Suprapubic skin (tissue), 4 donors: ENCODE data around the gene MRGPRG. TPM values are rescaled to one million over a fixed set of nuclear protein-coding genes. Genes with fewer than 3 reads are reported as not detected.
A peak's percentile ranks its signal among the peaks of the same experiment; 100 is the strongest.

Source experiments
- DNase-seq, 2 donors: peaks; one replicate each; pipeline ENCODE4 v3.0.0-alpha.2; 2019; ENCODE audit warnings: low spot score in 2 of 2
- H3K27ac ChIP-seq: fragments of 200-600 bp; sonication (generic); one replicate; pipeline ENCODE4 v1.5.1; 2019
- H3K27me3 ChIP-seq: fragments of 200-600 bp; sonication (generic); one replicate; pipeline ENCODE4 v1.5.1; 2019
- H3K36me3 ChIP-seq: fragments of 200-600 bp; sonication (generic); one replicate; pipeline ENCODE4 v1.5.1; 2019
- H3K4me1 ChIP-seq: fragments of 200-600 bp; sonication (generic); one replicate; pipeline ENCODE4 v1.5.1; 2019
- H3K4me3 ChIP-seq: fragments of 200-600 bp; sonication (generic); one replicate; pipeline ENCODE4 v1.5.1; 2019; ENCODE audit warnings: mild to moderate bottlenecking
- H3K9me3 ChIP-seq: fragments of 200-600 bp; sonication (generic); one replicate; pipeline ENCODE4 v1.5.1; 2019
- CTCF ChIP-seq, 2 donors: fragments of 200-600 bp in 1 of 2; fragments of 450-650 bp in 1 of 2; sonication (generic) in 1 of 2; IDR thresholded peaks; one replicate each; pipeline ENCODE4 v1.5.1; 2016 to 2019; ENCODE audit warnings: antibody characterized with exemption in 2 of 2, mild to moderate bottlenecking in 1 of 2, moderate library complexity in 1 of 2
- EP300 ChIP-seq: sonication (generic); formaldehyde crosslinking; IDR thresholded peaks from one replicate; pipeline ENCODE4 v1.6.1; 2017; ENCODE audit warnings: antibody characterized with exemption
- POLR2A ChIP-seq, 2 donors: fragments of 450-650 bp; IDR thresholded peaks; one replicate each; pipeline ENCODE4 v1.6.1; 2017; ENCODE audit warnings: antibody characterized with exemption in 2 of 2, mild to moderate bottlenecking in 2 of 2, moderate library complexity in 2 of 2
- POLR2AphosphoS5 ChIP-seq, 3 donors: sonication (generic); formaldehyde crosslinking; IDR thresholded peaks; one replicate each; pipeline ENCODE4 v1.6.1; 2017; ENCODE audit warnings: antibody characterized with exemption in 3 of 3
- WGBS: methylation state at CpG from one replicate; pipeline ENCODE4 v1.1.5; 2018; 5-methylcytosine and 5-hydroxymethylcytosine counted together
- total RNA-seq, 4 donors: library from RNA; depleted of rRNA; stranded (reverse); fragments of >200 nt; gene quantifications; one replicate each; pipeline ENCODE4 v1.1.0, GENCODE V29; 2016

The MRGPRG gene
- total RNA-seq, 4 donors from 2014 or later = not detected

- no peaks in the 10 kb centered on the region for H3K9me3 ChIP-seq
- no peak overlapping the region for H3K27ac ChIP-seq
- no peaks in the 10 kb centered on the region for H3K36me3 ChIP-seq
- no peak for DNase-seq
- TF ChIP-seq EP300 (no peak), POLR2A (IDR thresholded peaks at IDR 0.05) (no peak), CTCF (IDR thresholded peaks at IDR 0.05) (no peak), POLR2AphosphoS5 (IDR thresholded peaks at IDR 0.05) (no peak)
- H3K4me1 ChIP-seq = peaks cover 7% of the 10 kb centered on the region
- no peak overlapping the region for H3K4me3 ChIP-seq
- H3K27me3 ChIP-seq = peaks cover 35% of the 10 kb centered on the region
- WGBS = 84% methylated on average over 8 of the region's 8 CpGs
Measured at GRCh38 chr11:3206156-3206921, 12.3 kb downstream of the MRGPRG start.

GRCh38 chr11:3205261-3206155, 13.1 kb downstream of the MRGPRG start:
- peaks cover 7% of the 10 kb centered on the region for H3K4me1 ChIP-seq
- H3K4me3 ChIP-seq = no peak overlapping the region
- TF ChIP-seq POLR2AphosphoS5 (IDR thresholded peaks at IDR 0.05) = no peak
- TF ChIP-seq POLR2A (IDR thresholded peaks at IDR 0.05) = no peak
- TF ChIP-seq CTCF (IDR thresholded peaks at IDR 0.05) = no peak
- no peak for TF ChIP-seq EP300
- 54% methylated on average over 15 of the region's 16 CpGs for WGBS
- H3K27ac ChIP-seq = no peak overlapping the region
- no peaks in the 10 kb centered on the region for H3K9me3 ChIP-seq
- DNase-seq = no peak
- no peaks in the 10 kb centered on the region for H3K36me3 ChIP-seq
- peaks cover 43% of the 10 kb centered on the region for H3K27me3 ChIP-seq

- 91% methylated on average over 16 of the region's 24 CpGs for WGBS
- peak in 1 of 2 donors; percentile 50 for DNase-seq
- no peak overlapping the region for H3K4me3 ChIP-seq
- H3K27ac ChIP-seq = no peak overlapping the region
- H3K36me3 ChIP-seq = no peaks in the 10 kb centered on the region
- no peaks in the 10 kb centered on the region for H3K9me3 ChIP-seq
- H3K27me3 ChIP-seq = peaks cover 54% of the 10 kb centered on the region
- peaks cover 7% of the 10 kb centered on the region for H3K4me1 ChIP-seq
- no peak for TF ChIP-seq EP300
- TF ChIP-seq POLR2AphosphoS5 (IDR thresholded peaks at IDR 0.05) = no peak
- TF ChIP-seq CTCF (IDR thresholded peaks at IDR 0.05) = no peak
- no peak for TF ChIP-seq POLR2A (IDR thresholded peaks at IDR 0.05)
Measured at GRCh38 chr11:3204141-3205015, 14.2 kb downstream of the MRGPRG start.

GRCh38 chr11:3203221-3204043, 15.2 kb downstream of the MRGPRG start:
- H3K27ac ChIP-seq = no peak overlapping the region
- peaks cover 7% of the 10 kb centered on the region for H3K4me1 ChIP-seq
- WGBS = 9% methylated on average over 10 of the region's 51 CpGs
- TF ChIP-seq POLR2A (IDR thresholded peaks at IDR 0.05) = no peak
- TF ChIP-seq POLR2AphosphoS5 (IDR thresholded peaks at IDR 0.05) = no peak
- TF ChIP-seq EP300 = no peak
- no peak for TF ChIP-seq CTCF (IDR thresholded peaks at IDR 0.05)
- peak; percentile 54 to 74 for DNase-seq
- no peak overlapping the region for H3K4me3 ChIP-seq
- no peaks in the 10 kb centered on the region for H3K36me3 ChIP-seq
- H3K27me3 ChIP-seq = peaks cover 59% of the 10 kb centered on the region
- H3K9me3 ChIP-seq = no peaks in the 10 kb centered on the region
